Head of caudate nucleus (tissue), 42 donors: Measurements from ENCODE around the gene SMAD3.
"Not testable (repeated sequence)": the region's sequence is repeated elsewhere in the genome, so short reads cannot be mapped to it uniquely, and the experiment has no call there.

Experiments
- DNase-seq, 42 donors: peaks; one replicate each; pipeline versions ENCODE4 v3.0.0 to v3.0.0-alpha.2; 2020 to 2021; ENCODE audit warnings: mixed read lengths in 7 of 42
- intact Hi-C: fragments of 100-400 bp; cut with DNase I; formaldehyde crosslinking; loops from one replicate; pipeline ENCODE4 v1.15.0; 2022

Gene SMAD3

DNA sequence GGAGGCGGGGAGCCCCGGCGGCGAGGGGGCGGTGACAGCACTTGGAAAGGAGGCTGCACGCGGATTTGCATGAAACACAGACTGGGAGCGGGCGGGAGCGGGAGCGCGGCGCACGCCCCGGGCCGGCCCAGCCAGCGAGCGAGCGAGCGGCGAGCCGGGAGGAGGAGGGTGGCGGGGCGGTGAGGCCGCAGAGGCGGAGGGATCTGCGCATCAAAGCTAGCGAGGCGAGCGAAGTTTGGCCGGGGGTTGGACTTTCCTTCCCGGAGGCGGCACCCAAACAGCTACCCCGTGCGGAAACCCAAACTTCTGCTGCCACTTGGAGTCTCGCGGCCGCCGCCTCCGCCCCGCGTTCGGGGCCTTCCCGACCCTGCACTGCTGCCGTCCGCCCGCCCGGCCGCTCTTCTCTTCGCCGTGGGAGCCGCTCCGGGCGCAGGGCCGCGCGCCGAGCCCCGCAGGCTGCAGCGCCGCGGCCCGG, at the start of gene SMAD3:
Gene SMAD3 (plus strand): TSS at position 72 of the 475 bp plus-strand sequence. CDS start 553 bp downstream, outside the sequence.
- intact Hi-C loops = no loop called here

DNA sequence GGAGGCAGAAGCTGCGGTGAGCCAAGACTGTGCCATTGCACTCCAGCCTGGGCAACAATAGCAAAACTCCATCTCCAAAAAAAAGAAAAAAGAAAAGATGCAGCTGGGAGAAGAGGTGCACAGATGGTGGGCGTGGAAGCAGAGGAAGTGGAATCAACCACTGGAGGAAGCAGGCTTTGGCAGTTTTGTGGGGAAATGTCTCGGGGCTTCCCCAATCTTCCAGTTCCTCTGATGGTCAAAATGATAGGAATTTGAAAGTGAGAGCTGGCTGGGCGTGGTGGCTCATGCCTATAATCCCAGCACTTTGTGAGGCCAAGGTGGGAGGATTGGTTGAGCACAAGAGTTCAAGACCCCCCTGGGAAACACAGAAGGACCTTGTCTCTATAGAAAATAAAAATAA, 48.1 kb upstream of the SMAD3 start:
- no peak for DNase-seq
- intact Hi-C loops = no loop called here

More for the DNA sequence above, at the start of gene SMAD3:
- DNase-seq = peak; percentile 39 to 92 (median 77)

DNA sequence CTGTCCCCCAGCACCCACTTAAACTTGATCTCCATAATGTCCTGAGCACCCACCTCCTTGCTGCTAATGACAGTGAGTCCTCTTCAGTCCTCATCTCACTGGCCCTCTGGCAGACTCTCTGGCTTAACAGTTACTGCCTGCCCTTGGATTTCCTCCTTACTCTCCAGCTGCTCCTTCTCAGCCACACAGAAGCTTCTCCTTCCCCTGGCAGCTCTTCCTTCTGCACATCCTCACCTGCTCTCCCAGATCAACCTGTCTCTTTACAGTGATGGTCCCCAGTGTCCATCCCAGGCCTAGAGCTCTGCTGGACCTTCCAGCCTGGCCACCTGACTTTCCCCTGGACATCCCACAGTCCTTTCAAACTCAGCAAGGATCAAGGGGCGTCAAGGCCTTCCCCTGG, 47.4 kb upstream of the SMAD3 start:
- intact Hi-C loops = no loop called here
- DNase-seq = no peak

DNA sequence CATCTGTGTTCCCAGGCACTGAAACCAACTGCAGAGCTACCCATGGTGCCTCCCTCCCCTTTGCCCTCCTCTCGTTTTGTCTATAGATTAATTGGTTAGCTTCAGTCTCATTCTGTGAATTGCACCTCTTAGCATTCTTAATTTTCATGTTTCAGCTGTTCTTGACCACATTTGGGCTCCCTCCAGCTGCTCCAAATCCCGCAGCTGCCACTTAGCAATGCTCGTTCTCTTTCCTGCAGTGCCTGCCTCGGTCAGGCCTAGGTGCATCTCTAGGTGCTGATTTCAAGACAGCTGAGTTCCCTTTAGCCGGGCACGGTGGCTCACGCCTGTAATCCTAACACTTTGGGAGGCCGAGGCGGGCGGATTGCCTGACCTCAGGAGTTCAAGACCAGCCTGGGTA, 47.0 kb upstream of the SMAD3 start:
- no peak for DNase-seq
- intact Hi-C loops = no loop called here

DNA sequence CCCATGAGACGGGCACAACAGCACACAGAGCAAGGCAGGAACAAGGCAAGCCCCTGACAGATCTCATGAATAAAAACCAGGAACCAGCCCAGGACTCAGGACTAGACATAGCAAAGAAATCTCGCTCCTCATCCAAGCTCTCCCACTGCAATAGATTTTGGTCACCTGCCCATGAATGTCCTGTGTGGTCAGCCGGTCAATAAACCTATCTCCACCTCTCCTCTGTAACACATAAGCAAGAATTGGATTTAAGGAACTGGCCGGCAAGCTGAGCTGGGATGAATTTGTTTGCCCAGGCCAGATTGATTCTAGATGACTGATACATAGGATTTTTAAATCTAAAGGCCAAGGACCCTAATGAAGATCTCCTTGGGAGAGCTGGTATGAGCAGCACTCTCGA, 46.3 kb upstream of the SMAD3 start:
- DNase-seq = no peak
- intact Hi-C loops = no loop called here

DNA sequence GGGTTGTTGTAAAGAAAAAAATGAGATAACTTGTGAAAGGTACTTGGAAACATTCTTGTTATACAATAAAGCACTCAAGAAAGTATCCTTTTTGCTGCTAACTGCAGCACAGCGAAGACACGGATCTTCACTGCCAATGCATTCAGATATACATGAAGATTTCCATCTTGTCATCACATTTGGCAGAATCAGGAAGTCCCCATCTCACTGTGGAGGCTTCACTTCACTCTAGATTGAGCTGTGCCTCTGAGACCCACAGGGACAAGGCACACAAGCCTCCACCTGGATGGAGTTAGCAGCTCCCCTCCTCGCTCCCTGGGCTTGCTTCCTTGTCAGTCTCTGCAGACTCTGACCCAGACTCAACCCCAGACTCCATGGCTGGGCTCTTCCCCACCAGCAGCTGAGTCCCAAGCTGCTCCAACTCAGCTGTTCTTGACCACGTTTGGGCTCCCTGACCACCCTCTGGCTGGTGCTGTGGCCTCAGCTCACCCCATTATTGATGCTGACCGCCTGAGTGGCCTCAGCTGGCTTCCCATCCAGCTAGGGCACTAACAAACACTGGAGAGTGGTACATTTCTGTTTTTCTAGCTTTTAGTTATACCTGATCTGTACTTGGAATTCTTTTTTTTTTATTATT, 45.4 kb upstream of the SMAD3 start:
- DNase-seq = no peak
- intact Hi-C loops = no loop called here

DNA sequence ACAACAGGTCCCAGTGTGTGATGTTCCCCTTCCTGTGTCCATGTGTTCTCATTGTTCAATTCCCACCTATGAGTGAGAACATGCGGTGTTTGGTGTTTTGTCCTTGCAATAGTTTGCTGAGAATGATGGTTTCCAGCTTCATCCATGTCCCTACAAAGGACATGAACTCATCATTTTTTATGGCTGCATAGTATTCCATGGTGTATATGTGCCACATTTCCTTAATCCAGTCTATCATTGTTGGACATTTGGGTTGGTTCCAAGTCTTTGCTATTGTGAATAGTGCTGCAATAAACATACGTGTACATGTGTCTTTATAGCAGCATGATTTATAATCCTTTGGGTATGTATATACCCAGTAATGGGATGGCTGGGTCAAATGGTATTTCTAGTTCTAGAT, 44.7 kb upstream of the SMAD3 start:
- intact Hi-C loops, DNase-seq: not testable (repeated sequence)

DNA sequence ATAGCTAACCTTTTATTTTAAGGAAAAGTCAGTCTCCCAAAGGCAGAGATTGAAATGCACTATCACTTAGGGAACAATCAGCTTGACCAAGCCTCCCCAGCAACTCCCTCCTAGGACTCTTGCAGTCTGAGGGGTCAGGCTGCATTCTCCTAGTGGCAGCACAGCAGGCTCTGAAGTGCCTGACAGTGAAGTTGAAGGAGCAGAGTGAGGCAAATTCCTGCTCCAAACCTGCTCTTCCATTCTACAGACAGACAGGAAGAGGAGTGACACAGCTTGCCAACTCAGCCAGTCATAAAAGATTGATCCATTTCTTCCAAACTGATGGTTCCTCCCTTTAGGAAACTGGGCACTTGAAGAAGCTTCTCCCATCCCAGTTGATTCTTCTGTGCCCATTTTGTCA, 43.9 kb upstream of the SMAD3 start:
- DNase-seq = no peak
- intact Hi-C loops = no loop called here

DNA sequence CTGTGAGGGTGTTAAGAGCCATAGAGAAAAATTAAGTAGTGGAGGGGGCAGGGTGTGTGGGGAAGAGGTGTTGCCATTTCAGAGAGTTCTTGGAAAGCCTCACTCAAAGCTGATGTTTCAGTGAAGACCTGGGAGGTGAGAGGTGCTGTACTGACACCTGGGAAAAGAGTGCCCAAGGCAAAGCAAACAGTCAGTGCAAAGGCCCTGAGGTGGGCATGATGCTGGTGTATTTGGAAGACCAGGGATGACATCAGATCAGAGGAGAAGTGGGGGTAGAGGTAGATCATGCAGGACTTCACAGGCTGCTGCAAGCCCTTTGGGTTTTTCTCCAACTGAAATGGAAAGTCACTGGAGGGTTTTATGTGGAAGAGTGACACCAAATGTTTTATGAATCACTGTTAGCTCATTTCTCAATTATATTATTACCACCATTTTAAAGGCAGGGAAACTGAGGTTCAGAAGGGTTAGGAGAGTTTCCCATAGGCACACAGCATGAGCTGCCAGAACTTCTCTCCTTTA, 42.8 kb upstream of the SMAD3 start:
- intact Hi-C loops = no loop called here
- no peak for DNase-seq

DNA sequence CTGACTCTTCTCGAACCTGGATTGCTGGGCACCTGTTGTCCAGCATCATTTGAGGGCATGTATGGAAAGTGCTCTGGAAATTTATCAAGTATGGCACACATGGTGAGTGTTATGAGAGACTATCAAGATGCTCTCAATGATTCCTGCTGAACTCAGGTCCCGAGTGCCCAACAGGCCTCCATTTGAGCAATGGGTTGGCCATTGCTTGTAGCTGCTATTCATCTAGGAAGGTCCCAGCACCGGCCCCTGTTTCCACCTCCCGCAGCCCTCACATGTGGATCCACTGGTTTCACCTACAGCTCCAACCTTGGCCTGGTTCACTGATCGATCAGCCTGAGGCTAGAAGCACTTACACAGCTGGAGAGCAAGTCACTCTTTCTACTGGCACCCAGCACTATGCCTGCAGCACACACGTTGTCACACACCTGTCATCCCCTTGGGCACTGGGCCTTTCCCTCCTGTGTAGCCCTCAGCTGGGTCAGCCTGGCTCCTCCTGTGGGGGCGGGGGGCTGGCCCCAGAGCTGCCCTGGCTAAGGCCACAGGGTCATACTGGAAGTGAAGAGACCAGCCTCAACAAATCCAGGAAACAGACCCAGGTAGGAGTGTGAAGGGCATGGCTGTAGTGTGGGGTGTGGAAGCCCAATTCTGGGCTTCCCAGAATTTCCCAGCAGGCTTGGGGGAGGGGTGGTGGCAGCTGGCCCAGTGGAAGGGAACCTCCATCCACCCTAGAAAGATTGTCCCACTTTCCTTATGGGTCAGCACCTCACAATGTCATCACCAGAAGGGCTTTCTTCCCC, 41.7 kb upstream of the SMAD3 start:
- no peak for DNase-seq
- intact Hi-C loops = no loop called here

DNA sequence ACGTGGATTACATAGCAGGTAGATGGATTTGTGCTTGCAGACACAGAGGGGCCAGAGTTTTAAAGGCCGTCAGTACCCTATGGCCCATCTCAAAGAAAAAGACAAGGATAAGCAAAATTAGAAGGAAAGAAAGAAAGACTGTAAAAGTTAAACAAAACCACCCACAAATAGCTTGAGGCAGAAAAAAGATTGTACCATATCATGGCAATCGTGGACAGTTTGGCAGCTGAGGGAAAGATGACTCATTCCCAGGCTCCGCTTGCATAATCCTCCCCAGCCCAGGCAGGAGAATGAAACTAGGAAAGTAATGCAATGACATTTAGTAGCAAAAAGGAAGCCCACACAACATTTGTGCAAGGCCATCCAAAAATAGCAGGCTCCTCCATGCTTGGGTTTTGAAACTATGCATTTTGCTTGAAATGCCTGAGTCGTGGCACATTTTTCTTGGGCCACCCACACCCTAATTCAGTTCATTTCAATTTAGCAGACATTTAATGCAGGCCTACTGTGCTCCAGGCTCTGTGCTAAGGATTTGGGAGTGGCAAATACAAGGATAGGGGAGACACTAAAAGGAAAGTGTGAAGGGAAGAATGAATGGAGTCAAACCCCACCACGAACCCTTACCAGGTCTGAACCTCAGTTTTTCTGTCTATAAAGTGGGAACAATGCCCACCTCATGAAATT, 40.9 kb upstream of the SMAD3 start:
- intact Hi-C loops = no loop called here
- peak; percentile 37 to 93 (median 75) for DNase-seq

DNA sequence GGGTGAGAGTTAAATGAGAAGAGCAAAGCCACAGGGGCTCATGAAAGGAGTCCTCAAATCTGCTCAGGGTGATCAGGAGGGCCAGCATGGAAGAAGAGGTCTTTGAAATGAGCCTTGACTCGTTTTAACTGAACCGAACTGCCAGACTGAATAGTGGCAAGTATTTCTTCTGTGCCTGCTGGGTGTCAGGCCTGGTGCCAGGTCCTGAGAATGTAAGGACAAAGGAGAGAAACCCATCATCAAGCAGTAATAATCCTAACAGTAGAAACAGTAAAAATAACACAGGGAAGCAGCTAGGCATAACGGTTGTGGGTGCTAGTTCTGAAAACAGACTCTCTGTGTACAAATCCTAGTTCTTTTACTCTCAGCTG, 40.4 kb upstream of the SMAD3 start:
- intact Hi-C loops = no loop called here
- DNase-seq = no peak

DNA sequence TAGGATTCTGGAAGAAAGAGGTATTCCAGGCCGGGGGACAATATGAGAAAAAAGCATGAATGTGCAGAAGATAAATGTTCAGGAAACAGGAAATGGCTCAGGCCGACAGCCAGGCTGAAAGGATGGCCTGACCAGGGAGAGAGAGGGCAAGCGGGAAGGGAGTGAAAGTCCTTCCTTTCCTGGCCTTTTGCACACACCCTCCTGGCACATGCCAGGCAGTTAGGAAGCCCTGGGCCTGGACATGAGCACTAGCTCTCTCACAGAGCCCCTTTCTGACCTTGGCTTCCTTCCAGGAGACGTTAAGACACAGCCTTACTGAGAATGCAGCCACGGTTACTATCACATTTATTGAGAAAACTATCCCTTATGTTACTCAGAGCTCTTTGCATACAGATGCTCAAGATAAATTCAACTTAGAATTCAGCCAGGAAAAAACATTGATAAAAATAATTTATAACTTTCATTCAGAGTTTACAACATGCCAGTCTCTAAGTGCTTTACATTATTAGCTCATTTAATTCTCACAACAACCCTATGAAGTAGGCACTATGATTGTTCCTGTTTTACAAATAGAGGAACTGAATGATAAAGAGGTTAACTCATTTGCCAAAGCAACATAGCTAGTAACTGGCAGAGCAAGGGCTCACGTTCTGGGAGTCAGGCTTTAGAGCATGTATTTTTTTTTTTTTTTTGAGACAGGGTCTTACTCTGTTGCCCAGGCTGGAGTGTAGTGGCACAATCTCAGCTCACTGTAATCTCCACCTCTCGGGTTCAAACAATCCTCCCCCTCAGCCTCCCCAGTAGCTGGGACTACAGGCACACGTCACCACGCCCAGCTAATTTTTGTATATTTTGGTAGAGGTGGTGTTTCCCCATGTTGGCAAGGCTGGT, 39.4 kb upstream of the SMAD3 start:
- DNase-seq = peak in 4 of 42 donors; percentile 24 to 48 (median 34)
- intact Hi-C loops = no loop called here

DNA sequence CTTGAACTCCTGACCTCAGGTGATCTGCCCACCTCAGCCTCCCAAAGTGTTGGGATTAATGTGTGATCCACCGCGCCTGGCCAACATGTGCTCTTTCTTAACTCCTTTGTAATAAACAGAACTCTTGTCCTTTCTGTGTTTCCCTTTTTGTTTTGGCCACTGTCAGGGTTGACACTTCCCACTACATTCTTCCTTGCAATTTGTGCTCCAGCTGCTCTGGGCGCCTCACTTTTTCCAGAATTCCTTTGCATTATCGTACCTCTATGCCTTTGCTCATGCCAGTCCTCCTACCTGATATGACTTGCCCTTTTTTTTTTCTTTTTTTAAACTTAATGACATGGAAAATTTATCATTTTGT, 38.8 kb upstream of the SMAD3 start:
- intact Hi-C loops = no loop called here
- DNase-seq = no peak

DNA sequence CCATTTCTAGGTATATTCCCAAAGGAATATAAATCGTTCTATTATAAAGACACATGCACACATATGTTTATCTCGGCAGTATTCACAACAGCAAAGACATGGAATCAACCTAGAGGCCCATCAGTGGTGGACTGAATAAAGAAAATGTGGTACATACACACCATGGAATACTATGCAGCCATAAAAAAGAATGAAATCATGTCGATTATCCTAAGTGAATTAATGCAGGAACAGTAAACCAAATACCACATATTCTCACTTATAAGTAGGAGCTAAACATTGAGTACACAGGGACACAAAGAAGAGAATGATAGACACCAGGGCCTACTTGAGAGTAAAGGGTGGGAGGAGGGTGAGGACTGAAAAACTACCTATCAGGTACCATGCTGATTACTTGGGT, 37.0 kb upstream of the SMAD3 start:
- intact Hi-C loops, DNase-seq: not testable (repeated sequence)

DNA sequence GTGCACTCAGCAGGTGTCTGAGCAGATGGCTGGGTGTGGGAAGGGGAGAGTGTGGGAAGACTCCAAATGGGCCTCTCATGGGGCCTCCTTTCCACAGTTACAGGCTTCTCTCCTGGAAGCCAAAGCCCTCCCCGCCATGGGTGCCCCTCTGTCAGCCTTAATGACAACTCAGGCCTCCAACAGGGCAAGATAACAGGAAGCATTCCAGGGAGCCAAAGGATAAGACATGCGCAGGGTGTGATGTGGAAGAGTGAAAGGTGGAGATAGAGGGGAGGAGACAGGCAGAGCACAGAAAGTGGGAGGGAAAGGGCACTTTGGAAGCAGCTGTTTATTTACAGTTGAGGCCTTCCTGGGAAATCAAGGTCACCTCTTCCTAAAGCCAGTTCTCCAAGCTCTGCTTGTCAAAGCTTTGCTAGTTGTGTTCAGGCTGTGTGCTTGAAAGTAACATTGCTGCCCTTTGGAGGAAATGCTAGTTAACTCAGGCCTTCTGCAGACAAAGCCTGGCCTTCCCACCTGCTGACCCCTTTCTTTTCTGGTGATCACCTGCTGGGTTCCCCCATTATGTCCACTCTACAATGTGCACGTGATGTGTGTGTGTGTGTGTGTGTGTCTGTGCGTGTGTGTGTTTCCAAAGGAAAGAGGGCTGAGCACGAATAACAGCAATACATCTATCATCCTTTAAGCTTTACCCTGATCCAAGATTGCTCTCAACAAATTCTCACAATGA, 35.2 kb upstream of the SMAD3 start:
- intact Hi-C loops = no loop called here
- no peak for DNase-seq

DNA sequence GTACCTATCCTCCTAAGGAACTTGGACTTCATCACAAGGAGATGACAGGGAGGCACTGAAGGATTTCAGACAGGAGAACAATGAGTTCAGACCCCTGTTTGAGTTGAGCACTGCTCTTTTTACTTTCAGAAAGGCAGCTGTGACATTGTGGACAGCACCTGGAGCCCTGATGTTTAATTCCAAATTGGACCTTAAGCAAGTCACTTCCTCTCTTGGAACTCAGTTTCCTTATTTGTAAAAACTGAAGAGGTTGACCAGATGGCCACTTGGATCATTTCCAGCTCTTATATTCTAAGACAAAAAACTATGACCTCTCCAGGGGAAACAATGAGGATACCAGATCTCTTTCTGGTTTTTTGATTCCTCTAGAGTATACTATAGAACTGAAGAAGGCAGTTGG, 34.1 kb upstream of the SMAD3 start:
- DNase-seq = no peak
- intact Hi-C loops = no loop called here

DNA sequence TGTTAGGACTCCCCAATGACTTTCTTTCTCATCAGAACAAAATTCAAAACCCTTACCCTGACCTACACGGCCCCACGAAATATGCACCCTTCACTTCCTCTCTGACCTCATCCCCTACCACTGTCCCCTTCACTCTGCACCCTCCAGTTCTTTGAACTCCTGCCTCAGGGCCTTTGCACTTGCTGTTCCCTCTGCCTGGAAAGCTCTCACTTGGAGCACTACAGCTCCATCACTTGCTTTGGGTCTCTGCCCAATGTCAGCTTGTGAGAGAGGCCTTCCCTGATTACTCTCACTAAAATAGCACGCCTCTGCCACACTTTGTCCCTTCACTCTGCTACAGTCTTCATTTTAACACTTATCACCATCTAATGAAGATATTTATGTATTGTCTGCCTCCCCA, 32.8 kb upstream of the SMAD3 start:
- intact Hi-C loops = no loop called here
- DNase-seq = no peak
